Stimulated activated CD8-positive, alpha-beta memory T cell treated with anti-CD3 and anti-CD28 coated beads, Interleukin-15, amount 100 ng/mL, for 24 hours (primary cell): ENCODE measurements around the gene SLC47A2.

Experiments
- DNase-seq: peaks from one replicate; pipeline ENCODE4 v3.0.0-alpha.2; 2020; ENCODE audit warnings: low read depth

SLC47A2 gene

GRCh38 chr17:19747159-19747719, 30.9 kb upstream of the SLC47A2 start:
- no peak for DNase-seq

GRCh38 chr17:19746517-19746916, 30.1 kb upstream of the SLC47A2 start:
- DNase-seq, result no peak

GRCh38 chr17:19744922-19745757, 28.8 kb upstream of the SLC47A2 start:
- peak; percentile 63 for DNase-seq

GRCh38 chr17:19744492-19744891, 28.1 kb upstream of the SLC47A2 start:
- DNase-seq, result no peak

GRCh38 chr17:19743101-19744100, 27.0 kb upstream of the SLC47A2 start:
- no peak for DNase-seq

- DNase-seq, result no peak
Observed at GRCh38 chr17:19742495-19742894, 26.1 kb upstream of the SLC47A2 start.

- DNase-seq, result no peak
Observed at GRCh38 chr17:19741832-19742457, 25.6 kb upstream of the SLC47A2 start.

GRCh38 chr17:19740933-19741332, 24.5 kb upstream of the SLC47A2 start:
- no peak for DNase-seq

GRCh38 chr17:19739241-19740201, 23.1 kb upstream of the SLC47A2 start:
- no peak for DNase-seq

GRCh38 chr17:19738757-19739156, 22.4 kb upstream of the SLC47A2 start:
- DNase-seq, result no peak

- no peak for DNase-seq
Observed at GRCh38 chr17:19738073-19738449, 21.7 kb upstream of the SLC47A2 start.

GRCh38 chr17:19737305-19738072, 21.1 kb upstream of the SLC47A2 start:
- no peak for DNase-seq

- DNase-seq, result no peak
Observed at GRCh38 chr17:19736071-19736470, 19.7 kb upstream of the SLC47A2 start.

- DNase-seq, result no peak
Observed at GRCh38 chr17:19733953-19734526, 17.7 kb upstream of the SLC47A2 start.

GRCh38 chr17:19731626-19732025, 15.2 kb upstream of the SLC47A2 start:
- no peak for DNase-seq

GRCh38 chr17:19730843-19731242, 14.5 kb upstream of the SLC47A2 start:
- DNase-seq, result no peak

- DNase-seq, result no peak
Observed at GRCh38 chr17:19729900-19730299, 13.5 kb upstream of the SLC47A2 start.

- no peak for DNase-seq
Observed at GRCh38 chr17:19728084-19728495, 11.7 kb upstream of the SLC47A2 start.

GRCh38 chr17:19727501-19728078, 11.2 kb upstream of the SLC47A2 start:
- no peak for DNase-seq
